Common myeloid progenitor, CD34-positive (primary cell): ENCODE results near the gene TSPYL2.

Experiments used
- CTCF ChIA-PET: fragments of 350-600 bp; sonication (Branson Sonifier 250); formaldehyde crosslinking; loops from one replicate; lab custom pipeline; 2021; ENCODE audit warnings: antibody characterized with exemption; lab: Charles Lee
- POLR2A ChIA-PET: fragments of 350-600 bp; sonication (Branson Sonifier 250); formaldehyde crosslinking; loops from one replicate; lab custom pipeline; 2021; ENCODE audit warnings: antibody characterized with exemption; lab: Charles Lee
- DNase-seq, 3 donors: peaks; one replicate each; pipeline versions ENCODE4 v3.0.0 to v3.0.0-alpha.2; 2013
- H3K27ac ChIP-seq, 2 experiments: 1 replicate in 1 of 2; 2 replicates in 1 of 2; pipeline ENCODE4 v1.7.0; 2013; ENCODE audit warnings: inconsistent platforms in 2 of 2, low read length in 2 of 2, mild to moderate bottlenecking in 2 of 2, low read depth in 1 of 2, moderate library complexity in 1 of 2; ENCODE audit not compliant: severe bottlenecking in 2 of 2, insufficient read depth in 1 of 2, poor library complexity in 1 of 2
- H3K27me3 ChIP-seq, 5 experiments: replicated peaks in 2 of 5; 1 replicate in 3 of 5; 2 replicates in 2 of 5; pipeline versions ENCODE4 v1.6.1 to v1.7.0; 2013; ENCODE audit warnings: low read length in 4 of 5, mild to moderate bottlenecking in 2 of 5, moderate library complexity in 2 of 5, inconsistent platforms in 1 of 5; ENCODE audit not compliant: insufficient read depth in 5 of 5, control insufficient read depth in 4 of 5
- H3K36me3 ChIP-seq, 4 experiments: 1 replicate in 2 of 4; 2 replicates in 2 of 4; pipeline versions ENCODE4 v1.6.1 to v1.7.0; 2013; ENCODE audit warnings: low read length in 3 of 4, control low read depth in 1 of 4, mild to moderate bottlenecking in 1 of 4; ENCODE audit not compliant: control insufficient read depth in 4 of 4, insufficient read depth in 4 of 4
- H3K4me1 ChIP-seq, 4 experiments: 1 replicate in 3 of 4; 2 replicates in 1 of 4; pipeline versions ENCODE4 v1.6.1 to v1.7.1; 2013; ENCODE audit warnings: low read length in 3 of 4, mild to moderate bottlenecking in 3 of 4, control low read depth in 1 of 4, inconsistent platforms in 1 of 4, moderate library complexity in 1 of 4; ENCODE audit not compliant: control insufficient read depth in 4 of 4, insufficient read depth in 4 of 4; ENCODE audit errors: control extremely low read depth in 1 of 4
- H3K4me3 ChIP-seq, 7 experiments: 1 replicate in 4 of 7; 2 replicates in 3 of 7; pipeline versions ENCODE4 v1.5.1 to v1.7.0; 2013; ENCODE audit warnings: mild to moderate bottlenecking in 7 of 7, low read length in 6 of 7, moderate library complexity in 6 of 7, inconsistent platforms in 2 of 7, low read depth in 2 of 7, control low read depth in 1 of 7; ENCODE audit not compliant: insufficient read depth in 4 of 7, control insufficient read depth in 1 of 7; ENCODE audit errors: extremely low read depth in 1 of 7
- H3K9me3 ChIP-seq, 5 experiments: 1 replicate in 4 of 5; 2 replicates in 1 of 5; pipeline versions ENCODE4 v1.6.1 to v1.7.1; 2013; ENCODE audit warnings: low read length in 4 of 5, mild to moderate bottlenecking in 2 of 5, inconsistent platforms in 1 of 5, low read depth in 1 of 5, moderate library complexity in 1 of 5; ENCODE audit not compliant: control insufficient read depth in 4 of 5, insufficient read depth in 2 of 5; ENCODE audit errors: control extremely low read depth in 1 of 5
- WGBS: methylation state at CpG from one replicate; pipeline ENCODE4 v1.1.5; 2013; ENCODE audit not compliant: insufficient coverage; 5-methylcytosine and 5-hydroxymethylcytosine counted together

Gene TSPYL2

DNA sequence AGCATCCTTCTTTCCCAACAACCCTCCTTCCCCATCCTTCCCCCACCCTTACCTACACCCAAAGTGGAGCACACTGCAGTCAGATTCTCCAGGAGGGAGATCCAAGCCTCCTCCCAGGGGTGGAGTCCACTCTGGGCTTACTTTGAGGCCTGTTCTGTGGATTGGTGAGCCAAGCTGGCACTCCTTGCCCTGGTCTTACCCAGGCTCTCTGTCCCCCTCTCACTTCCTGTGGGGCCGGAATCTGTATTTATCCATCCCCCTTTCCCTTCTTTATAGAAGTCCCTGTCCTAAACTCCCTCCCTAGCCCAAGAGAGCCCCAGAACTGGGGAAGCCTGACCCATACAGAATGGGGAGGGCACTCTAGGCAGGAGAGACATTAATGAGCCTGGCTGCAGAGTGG is 3.2 kb upstream of the TSPYL2 start:
- Histone ChIP-seq H3K4me3 (no peak overlapping the region), H3K36me3 (no peaks in the 10 kb centered on the region), H3K27ac (no peak overlapping the region), H3K4me1 (peaks cover 2 to 14% (median 6%) of the 10 kb centered on the region in 4 experiments), H3K27me3 (peaks cover 0 to 22% (median 0%) of the 10 kb centered on the region in 5 experiments), H3K9me3 (no peaks in the 10 kb centered on the region)
- POLR2A ChIA-PET, result no interaction called here
- 100% methylated on average over 1 of the region's 1 CpG for WGBS
- no peak for DNase-seq
- CTCF ChIA-PET, result interaction anchor here (1.2 kb wide), 1 partner anchor 10 kb away, joined by 3 read pairs; no protein-coding TSS in a partner anchor

DNA sequence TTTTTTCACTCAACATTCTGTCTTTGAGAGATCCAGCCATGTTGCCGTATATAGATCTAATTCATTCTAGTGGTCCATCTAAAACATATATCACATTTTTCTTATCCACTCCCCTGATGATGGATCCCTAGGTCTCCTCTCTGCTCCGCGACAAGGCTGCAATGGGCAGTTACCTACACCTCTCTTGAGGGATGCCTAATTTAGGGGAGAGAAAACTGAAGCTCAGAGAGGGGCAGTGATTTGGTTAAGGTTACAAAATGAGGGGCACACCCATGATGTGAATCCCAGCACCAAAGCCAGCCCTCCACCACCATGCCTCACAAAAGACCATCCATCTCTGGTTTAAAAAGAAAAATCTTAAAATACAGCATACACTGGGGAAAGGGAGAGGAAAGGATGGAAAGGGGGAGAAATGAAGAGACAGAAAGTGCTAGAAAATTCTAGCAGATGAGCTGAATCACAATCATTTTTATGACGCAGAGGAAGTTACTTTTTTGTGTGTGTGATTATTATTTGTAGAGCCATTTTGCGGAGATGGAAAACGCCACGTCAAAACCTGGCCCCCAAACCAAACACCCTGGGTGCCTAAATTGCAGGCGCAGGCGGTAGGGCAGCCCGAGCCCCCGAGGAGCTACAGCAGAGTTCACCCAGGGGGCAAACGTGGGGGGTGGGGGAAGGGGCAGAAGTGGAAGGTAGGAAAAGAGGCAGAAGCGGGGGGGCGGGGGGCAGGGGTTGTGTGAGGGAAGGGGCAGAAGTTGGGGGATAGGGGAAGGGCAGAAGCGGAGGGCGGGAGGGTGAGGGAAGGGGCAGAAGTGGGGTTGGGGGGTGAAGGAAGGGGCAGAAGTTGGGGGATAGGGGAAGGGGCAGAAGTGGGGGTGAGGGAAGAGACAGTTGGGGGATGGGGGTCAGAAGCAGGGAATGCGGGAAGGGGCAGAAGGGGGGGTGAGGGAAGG is 1.3 kb upstream of the TSPYL2 start:
- CTCF ChIA-PET, result no interaction called here
- peaks cover 2 to 14% (median 6%) of the 10 kb centered on the region in 4 experiments for H3K4me1 ChIP-seq
- peaks cover 0 to 30% (median 0%) of the 10 kb centered on the region in 5 experiments for H3K27me3 ChIP-seq
- H3K36me3 ChIP-seq, result peaks cover 2 to 14% (median 5%) of the 10 kb centered on the region in 4 experiments
- H3K9me3 ChIP-seq, result no peaks in the 10 kb centered on the region
- POLR2A ChIA-PET, result no interaction called here
- no peak overlapping the region for H3K27ac ChIP-seq
- DNase-seq, result peak in 2 of 3 donors; percentile 33 to 43
- 47% methylated on average over 3 of the region's 17 CpGs for WGBS
- H3K4me3 ChIP-seq, result peak overlapping the region in 5 of 7 experiments; percentile 29 to 64 (median 49)

DNA sequence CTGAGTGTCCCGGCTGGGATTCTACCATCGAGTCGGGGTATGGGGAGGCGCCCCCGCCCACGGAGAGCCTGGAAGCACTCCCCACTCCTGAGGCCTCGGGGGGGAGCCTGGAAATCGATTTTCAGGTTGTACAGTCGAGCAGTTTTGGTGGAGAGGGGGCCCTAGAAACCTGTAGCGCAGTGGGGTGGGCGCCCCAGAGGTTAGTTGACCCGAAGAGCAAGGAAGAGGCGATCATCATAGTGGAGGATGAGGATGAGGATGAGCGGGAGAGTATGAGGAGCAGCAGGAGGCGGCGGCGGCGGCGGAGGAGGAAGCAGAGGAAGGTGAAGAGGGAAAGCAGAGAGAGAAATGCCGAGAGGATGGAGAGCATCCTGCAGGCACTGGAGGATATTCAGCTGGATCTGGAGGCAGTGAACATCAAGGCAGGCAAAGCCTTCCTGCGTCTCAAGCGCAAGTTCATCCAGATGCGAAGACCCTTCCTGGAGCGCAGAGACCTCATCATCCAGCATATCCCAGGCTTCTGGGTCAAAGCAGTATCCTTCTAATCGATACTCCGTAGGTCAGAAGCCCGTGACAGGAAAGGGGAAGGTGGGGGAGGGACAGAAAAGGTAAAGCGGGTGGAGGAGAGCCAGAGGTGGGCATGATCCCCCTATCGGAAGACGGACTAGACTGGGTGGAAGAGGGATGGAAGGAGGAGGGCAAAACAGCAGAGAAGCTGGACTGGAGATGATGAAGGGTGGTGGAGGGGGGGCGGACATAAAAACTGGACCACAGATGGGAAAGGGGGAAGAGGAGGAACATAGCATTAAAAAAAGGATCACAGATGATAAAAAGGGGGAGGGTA is 828 bp downstream of the TSPYL2 start:
- Histone ChIP-seq H3K27me3 (peaks cover 0 to 20% (median 0%) of the 10 kb centered on the region in 5 experiments), H3K36me3 (peaks cover 2 to 16% (median 10%) of the 10 kb centered on the region in 4 experiments), H3K4me3 (peak overlapping the region; percentile 58 to 82 (median 70)), H3K27ac (peak overlapping the region; percentile 48 to 78), H3K9me3 (no peaks in the 10 kb centered on the region), H3K4me1 (peaks cover 2 to 14% (median 6%) of the 10 kb centered on the region in 4 experiments)
- CTCF ChIA-PET, result no interaction called here
- POLR2A ChIA-PET, result interaction anchor here (1.0 to 1.3 kb wide), 2 partner anchors 10 to 11 kb away, joined by 4 to 7 read pairs; no protein-coding TSS in a partner anchor
- no peak for DNase-seq
- 40% methylated on average over 29 of the region's 31 CpGs for WGBS

DNA sequence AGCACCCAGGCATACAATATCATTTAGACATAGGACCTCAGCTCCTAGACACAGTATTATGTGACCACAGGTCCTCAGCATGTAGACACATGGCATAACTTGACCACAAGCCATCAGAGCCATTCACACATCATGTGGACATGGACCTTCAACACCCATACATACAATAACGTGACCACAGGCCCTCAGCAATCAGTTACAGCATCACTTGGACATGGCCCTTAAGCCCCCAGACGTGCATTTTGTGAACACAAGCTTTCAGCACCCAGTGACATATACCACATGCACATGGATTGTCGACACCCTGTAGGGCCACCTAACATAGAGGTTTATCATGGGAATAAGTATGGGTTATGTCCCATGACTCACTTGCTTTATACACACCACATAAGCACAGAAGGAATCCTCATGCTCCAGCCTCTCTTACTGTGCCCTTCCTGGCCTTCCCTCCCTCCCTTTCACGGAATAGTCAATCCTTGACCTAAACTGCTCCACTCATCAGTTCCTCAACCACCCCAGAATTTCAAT is 1.9 kb downstream of the TSPYL2 start:
- Histone ChIP-seq H3K9me3 (no peaks in the 10 kb centered on the region), H3K36me3 (peaks cover 2 to 16% (median 10%) of the 10 kb centered on the region in 4 experiments), H3K4me3 (peak overlapping the region in 1 of 7 experiments; percentile 82), H3K4me1 (peaks cover 2 to 21% (median 10%) of the 10 kb centered on the region in 4 experiments), H3K27me3 (peaks cover 0 to 31% (median 0%) of the 10 kb centered on the region in 5 experiments), H3K27ac (no peak overlapping the region)
- WGBS, result 46% methylated on average over 2 of the region's 4 CpGs
- CTCF ChIA-PET, result interaction anchor here (1.1 kb wide), 1 partner anchor 13 kb away, joined by 4 read pairs; no protein-coding TSS in a partner anchor
- POLR2A ChIA-PET, result no interaction called here
- peak in 1 of 3 donors; percentile 18 for DNase-seq

DNA sequence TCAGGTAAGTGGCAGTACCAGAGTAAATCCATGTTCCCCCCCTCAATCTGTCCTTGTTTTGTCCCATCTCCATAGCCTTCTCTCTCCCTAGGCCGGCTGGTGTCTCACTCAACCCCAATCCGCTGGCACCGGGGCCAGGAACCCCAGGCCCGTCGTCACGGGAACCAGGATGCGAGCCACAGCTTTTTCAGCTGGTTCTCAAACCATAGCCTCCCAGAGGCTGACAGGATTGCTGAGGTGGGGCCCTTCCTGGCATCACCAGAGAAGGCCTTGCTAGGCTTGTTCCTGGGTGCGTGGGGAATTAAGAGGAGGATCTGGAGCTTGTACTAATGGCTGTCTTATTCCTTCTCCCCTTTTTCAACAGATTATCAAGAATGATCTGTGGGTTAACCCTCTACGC is 2.7 kb downstream of the TSPYL2 start:
- no peak for DNase-seq
- 77% methylated on average over 7 of the region's 9 CpGs for WGBS
- Histone ChIP-seq H3K4me3 (no peak overlapping the region), H3K27ac (no peak overlapping the region), H3K27me3 (peaks cover 0 to 31% (median 0%) of the 10 kb centered on the region in 5 experiments), H3K4me1 (peaks cover 2 to 21% (median 10%) of the 10 kb centered on the region in 4 experiments), H3K9me3 (no peaks in the 10 kb centered on the region), H3K36me3 (peaks cover 2 to 16% (median 10%) of the 10 kb centered on the region in 4 experiments)
- POLR2A ChIA-PET, result no interaction called here
- CTCF ChIA-PET, result interaction anchor here (1.1 kb wide), 1 partner anchor 14 kb away, joined by 4 read pairs; no protein-coding TSS in a partner anchor

DNA sequence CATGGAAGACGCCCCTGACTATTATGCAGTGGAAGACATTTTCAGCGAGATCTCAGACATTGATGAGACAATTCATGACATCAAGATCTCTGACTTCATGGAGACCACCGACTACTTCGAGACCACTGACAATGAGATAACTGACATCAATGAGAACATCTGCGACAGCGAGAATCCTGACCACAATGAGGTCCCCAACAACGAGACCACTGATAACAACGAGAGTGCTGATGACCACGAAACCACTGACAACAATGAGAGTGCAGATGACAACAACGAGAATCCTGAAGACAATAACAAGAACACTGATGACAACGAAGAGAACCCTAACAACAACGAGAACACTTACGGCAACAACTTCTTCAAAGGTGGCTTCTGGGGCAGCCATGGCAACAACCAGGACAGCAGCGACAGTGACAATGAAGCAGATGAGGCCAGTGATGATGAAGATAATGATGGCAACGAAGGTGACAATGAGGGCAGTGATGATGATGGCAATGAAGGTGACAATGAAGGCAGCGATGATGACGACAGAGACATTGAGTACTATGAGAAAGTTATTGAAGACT is 3.6 kb downstream of the TSPYL2 start:
- POLR2A ChIA-PET, result no interaction called here
- CTCF ChIA-PET, result interaction anchor here (1.1 kb wide), 1 partner anchor 15 kb away, joined by 4 read pairs; no protein-coding TSS in a partner anchor
- WGBS, result 82% methylated on average over 16 of the region's 17 CpGs

More for the DNA sequence above, 3.6 kb downstream of the TSPYL2 start:
- Histone ChIP-seq H3K27me3 (peaks cover 0 to 31% (median 0%) of the 10 kb centered on the region in 5 experiments), H3K9me3 (no peaks in the 10 kb centered on the region), H3K4me1 (peaks cover 2 to 19% (median 10%) of the 10 kb centered on the region in 4 experiments), H3K4me3 (no peak overlapping the region), H3K27ac (no peak overlapping the region), H3K36me3 (peaks cover 2 to 16% (median 10%) of the 10 kb centered on the region in 4 experiments)
- peak in 2 of 3 donors; percentile 42 to 56 for DNase-seq
